PC-3 (cell line): ENCODE results near the gene HSPA9. TPM values are rescaled to one million over a fixed set of nuclear protein-coding genes. Genes with fewer than 3 reads are reported as not detected.

Source experiments
- ATAC-seq: fragments of 200-7000 bp; cut with Tn5 transposase; 2 replicates; pipeline ENCODE4 v1.9.1; 2020; ENCODE audit warnings: mild to moderate bottlenecking, moderate library complexity
- BruUV-seq: library from RNA; stranded (reverse); fragments of 400-500 nt; replicated peaks from 2 replicates; lab custom pipeline; 2021; lab: Mats Ljungman, UMichigan
- CTCF ChIA-PET: fragments of 300-600 bp; sonication (Branson Sonifier 250); formaldehyde crosslinking; loops from one replicate; lab custom pipeline; 2022; ENCODE audit warnings: antibody characterized with exemption; lab: Charles Lee
- POLR2A ChIA-PET: fragments of 300-600 bp; sonication (Branson Sonifier 250); formaldehyde crosslinking; loops from one replicate; lab custom pipeline; 2022; ENCODE audit warnings: antibody characterized with exemption; ENCODE audit not compliant: unreplicated experiment; lab: Charles Lee
- DNase-seq: peaks from one replicate; pipeline ENCODE4 v3.0.0-alpha.2; 2015
- H2AFZ ChIP-seq: fragments of 300-600 bp; sonication (generic); 2 replicates; pipeline ENCODE4 v1.6.0; 2016; ENCODE audit warnings: antibody characterized with exemption, low read length
- H3F3A ChIP-seq: fragments of 300-600 bp; sonication (generic); one replicate; pipeline ENCODE4 v1.6.0; 2017; ENCODE audit warnings: antibody characterized with exemption, low read length, control low read depth, mild to moderate bottlenecking; ENCODE audit not compliant: unreplicated experiment
- H3K27ac ChIP-seq: fragments of 300-600 bp; sonication (generic); 2 replicates; pipeline ENCODE4 v1.5.1; 2016; ENCODE audit warnings: mild to moderate bottlenecking, low read length
- H3K27me3 ChIP-seq: fragments of 300-600 bp; sonication (generic); 2 replicates; pipeline ENCODE4 v1.6.1; 2016; ENCODE audit warnings: low read length, mixed read lengths
- H3K36me3 ChIP-seq: fragments of 300-600 bp; sonication (generic); 2 replicates; pipeline ENCODE4 v1.6.1; 2016; ENCODE audit warnings: low read depth, mixed run types, low read length, mixed read lengths
- H3K4me1 ChIP-seq: fragments of 300-600 bp; sonication (generic); 2 replicates; pipeline ENCODE4 v1.5.1; 2016; ENCODE audit warnings: low read length; ENCODE audit not compliant: insufficient read depth
- H3K4me2 ChIP-seq: fragments of 300-600 bp; sonication (generic); 2 replicates; pipeline ENCODE4 v1.6.0; 2016; ENCODE audit warnings: low read length
- H3K4me3 ChIP-seq: fragments of 300-600 bp; sonication (generic); 2 replicates; pipeline ENCODE4 v1.5.1; 2016; ENCODE audit warnings: mild to moderate bottlenecking, low read length, mixed read lengths
- H3K79me2 ChIP-seq: fragments of 300-600 bp; sonication (generic); 2 replicates; pipeline ENCODE4 v1.6.1; 2017; ENCODE audit warnings: low read length, mixed read lengths
- H3K9ac ChIP-seq: fragments of 300-600 bp; sonication (generic); 2 replicates; pipeline ENCODE4 v1.6.0; 2016; ENCODE audit warnings: mild to moderate bottlenecking, low read length
- H3K9me2 ChIP-seq: fragments of 300-600 bp; sonication (generic); replicated peaks from 2 replicates; pipeline ENCODE4 v1.6.1; 2016; ENCODE audit warnings: mixed run types, low read length, mixed read lengths
- H3K9me3 ChIP-seq: fragments of 300-600 bp; sonication (generic); 2 replicates; pipeline ENCODE4 v1.6.1; 2016; ENCODE audit warnings: low read length, mixed read lengths
- H4K20me1 ChIP-seq: fragments of 300-600 bp; sonication (generic); 2 replicates; pipeline ENCODE4 v1.6.1; 2016; ENCODE audit warnings: low read length, mixed read lengths
- CTCF ChIP-seq: fragments of 300-600 bp; sonication (generic); conservative IDR thresholded peaks from 2 replicates; pipeline ENCODE4 v1.5.1; 2017; ENCODE audit warnings: antibody characterized with exemption, low read depth, mild to moderate bottlenecking, low read length
- EZH2 ChIP-seq: fragments of 300-600 bp; sonication (generic); IDR thresholded peaks from one replicate; pipeline ENCODE4 v1.6.1; 2017; ENCODE audit warnings: antibody characterized with exemption, mild to moderate bottlenecking, low read length; ENCODE audit not compliant: unreplicated experiment
- EZH2phosphoT487 ChIP-seq: fragments of 300-600 bp; sonication (generic); IDR thresholded peaks from 2 replicates; pipeline ENCODE4 v1.6.1; 2018; ENCODE audit warnings: mild to moderate bottlenecking, antibody characterized with exemption, low read length, borderline replicate concordance
- intact Hi-C: fragments of 100-400 bp; cut with micrococcal nuclease; formaldehyde crosslinking; loops from 2 replicates; pipeline ENCODE4 v1.9.0; 2023
- total RNA-seq: library from RNA; depleted of rRNA; stranded (reverse); fragments of >200 nt; gene quantifications from 2 replicates; pipeline ENCODE4 v1.2.3, GENCODE V29; 2014

HSPA9 gene
- total RNA-seq, 1 experiment from 2014 or later, result 432 TPM

GRCh38 chr5:138622051-138622450 lies 46.9 kb upstream of the HSPA9 start:
- POLR2A ChIA-PET, result interaction anchor here (0.7 kb wide), 1 partner anchor 290 kb away, joined by 3 read pairs; no protein-coding TSS in a partner anchor
- no peaks in the 10 kb centered on the region for H3K27me3 ChIP-seq
- H3K4me3 ChIP-seq, result no peak overlapping the region
- H3K79me2 ChIP-seq, result no peaks in the 10 kb centered on the region
- ATAC-seq (no peak), DNase-seq (no peak)
- H3K27ac ChIP-seq, result no peak overlapping the region
- H3K9ac ChIP-seq, result no peak overlapping the region
- H3K9me2 ChIP-seq, result no peaks in the 10 kb centered on the region
- intact Hi-C loops, result no loop called here
- TF ChIP-seq EZH2 (no peak), EZH2phosphoT487 (no peak), CTCF (no peak)
- no peaks in the 10 kb centered on the region for H3K36me3 ChIP-seq
- H2AFZ ChIP-seq, result no peak overlapping the region
- H3K4me2 ChIP-seq, result no peak overlapping the region
- H3K9me3 ChIP-seq, result no peaks in the 10 kb centered on the region
- no peaks in the 10 kb centered on the region for H3F3A ChIP-seq
- no peaks in the 10 kb centered on the region for H3K4me1 ChIP-seq
- no peaks in the 10 kb centered on the region for H4K20me1 ChIP-seq
- no TSS peak for BruUV-seq
- CTCF ChIA-PET, result no interaction called here

GRCh38 chr5:138620663-138621224 lies 45.5 kb upstream of the HSPA9 start:
- intact Hi-C loops, result no loop called here

More at GRCh38 chr5:138620663-138621224, 45.5 kb upstream of the HSPA9 start:
- Histone ChIP-seq H3F3A (no peaks in the 10 kb centered on the region), H3K9me2 (no peaks in the 10 kb centered on the region), H3K9ac (no peak overlapping the region), H3K4me2 (no peak overlapping the region), H3K4me1 (no peaks in the 10 kb centered on the region), H3K4me3 (no peak overlapping the region), H3K79me2 (no peaks in the 10 kb centered on the region), H2AFZ (no peak overlapping the region), H4K20me1 (no peaks in the 10 kb centered on the region), H3K27ac (no peak overlapping the region), H3K9me3 (no peaks in the 10 kb centered on the region), H3K36me3 (no peaks in the 10 kb centered on the region), H3K27me3 (no peaks in the 10 kb centered on the region)
- CTCF ChIA-PET, result no interaction called here
- TF ChIP-seq EZH2 (no peak), EZH2phosphoT487 (no peak), CTCF (no peak)
- ATAC-seq, result no peak
- DNase-seq, result no peak
- POLR2A ChIA-PET, result no interaction called here
- BruUV-seq, result no TSS peak
